HG02970 (cell line): ENCODE data around the gene SSR3.

ENCODE experiments used
- ATAC-seq: cut with Tn5 transposase; IDR thresholded peaks from one replicate; pipeline ENCODE4 v1.9.1; 2021; ENCODE audit warnings: mild to moderate bottlenecking, moderate library complexity, moderate number of reproducible peaks; ENCODE audit not compliant: unreplicated experiment, low FRiP score

Gene SSR3

DNA sequence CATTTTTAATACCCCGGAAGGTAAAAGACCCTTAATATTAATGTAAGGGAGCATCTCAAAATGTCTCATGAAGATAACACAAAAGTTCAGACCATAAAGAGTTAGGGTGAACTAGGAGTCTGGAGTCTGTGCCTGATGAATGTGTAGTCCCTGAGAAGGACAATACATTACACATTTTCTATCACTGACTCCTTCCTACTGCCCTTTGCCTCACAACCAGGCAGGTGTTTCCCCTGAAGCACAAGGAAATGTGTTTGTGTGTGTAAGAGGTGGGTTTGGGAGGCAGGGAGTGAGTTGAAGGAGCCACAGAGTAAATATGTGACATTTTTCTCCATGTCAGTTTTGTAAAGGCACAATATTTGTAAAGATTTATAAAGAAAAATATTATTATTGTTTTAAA lies 59.1 kb downstream of the SSR3 start:
- no peak for ATAC-seq

DNA sequence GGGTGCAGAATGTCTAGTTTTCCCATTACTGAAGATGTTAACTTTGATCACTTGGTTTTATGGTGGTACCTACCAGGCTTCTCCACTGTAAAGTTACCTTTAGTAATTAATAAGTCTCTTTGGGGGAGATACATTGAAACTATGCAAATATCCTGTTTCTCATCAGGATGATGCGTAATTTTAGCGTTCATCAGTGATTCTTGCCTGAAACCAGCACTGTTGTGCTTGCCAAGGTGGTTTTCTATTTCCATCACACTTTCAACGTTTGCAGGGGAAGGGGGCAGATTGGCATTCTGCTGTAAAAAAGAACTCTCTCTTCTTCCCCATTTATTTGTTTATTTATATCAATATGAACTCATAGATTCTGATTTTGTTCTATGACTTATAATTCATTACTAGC lies 61.0 kb downstream of the SSR3 start:
- no peak for ATAC-seq

DNA sequence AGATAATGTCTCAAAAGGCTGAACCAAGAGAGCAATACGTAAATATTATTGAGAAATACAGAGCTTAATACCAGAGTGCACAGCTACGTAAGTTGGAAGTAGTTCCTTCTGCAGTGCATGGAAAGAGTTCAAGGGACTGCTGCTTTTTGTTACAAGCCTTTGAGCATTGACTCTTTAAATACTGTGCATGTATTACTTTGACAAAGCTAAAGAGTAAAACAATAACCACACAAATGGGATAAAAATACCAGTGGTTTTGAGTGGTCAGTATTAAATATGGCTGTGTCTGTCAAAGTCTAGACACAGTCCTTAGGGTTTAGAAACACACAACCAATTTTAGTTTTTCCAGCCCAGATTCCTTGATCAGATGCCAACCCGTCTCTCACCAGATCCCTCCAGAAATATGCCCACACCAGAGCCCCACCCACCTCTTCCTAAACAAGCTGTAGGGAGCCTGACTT lies 62.1 kb downstream of the SSR3 start:
- ATAC-seq: no peak

DNA sequence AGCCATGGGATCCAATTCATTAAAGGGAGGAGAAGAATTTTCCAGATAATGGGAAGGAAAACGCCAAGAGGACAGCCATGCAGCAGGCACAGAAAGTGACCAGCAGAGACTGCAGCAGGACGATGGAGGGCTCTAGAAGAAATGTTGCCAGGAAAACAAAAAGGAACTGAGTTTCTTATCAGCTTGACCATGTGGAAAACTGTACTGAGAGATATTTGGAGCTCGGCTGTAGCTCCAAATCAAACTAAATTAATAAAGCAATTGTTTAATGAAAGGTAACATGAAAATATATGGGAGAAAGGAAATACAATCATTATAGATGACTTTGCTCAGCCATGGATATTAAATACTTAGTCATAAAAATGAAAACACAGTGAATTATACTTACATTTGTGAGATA lies 63.7 kb downstream of the SSR3 start:
- no peak for ATAC-seq
